Activated T-cell treated with anti-CD3 and anti-CD28 coated beads, Interleukin-2, amount 50 U/mL, for 72 hours (primary cell): Measurements from ENCODE around the gene MYL5. TPM values are rescaled to one million over a fixed set of nuclear protein-coding genes. Genes with fewer than 3 reads are reported as not detected.

Experiments
- total RNA-seq, 2 donors: library from RNA; stranded (reverse); gene quantifications; one replicate each; pipeline ENCODE4 v1.2.3, GENCODE V29; 2022

Gene MYL5
- total RNA-seq, 2 donors from 2014 or later, result 21.3 TPM

Other genes with a start within 250 kb of the MYL5 start
- gene ZNF721, start 175.4 kb upstream of the MYL5 start, total RNA-seq, result 10 to 100 TPM; 45.8 to 46.8 TPM
- 10 to 100 TPM; 64.8 to 80.8 TPM for gene PIGG, start 175.3 kb upstream of the MYL5 start, total RNA-seq
- gene TMEM271, start 98.2 kb upstream of the MYL5 start, total RNA-seq, result not detected
- gene PDE6B, start 49.0 kb upstream of the MYL5 start, total RNA-seq, result 10 to 100 TPM; 14.0 to 18.9 TPM
- 100 to 1,000 TPM; 108 to 125 TPM for gene ATP5ME, start 266 bp upstream of the MYL5 start, total RNA-seq
- under 1 TPM; 0.29 to 0.37 TPM for gene SLC49A3, start 14.6 kb downstream of the MYL5 start, total RNA-seq
- gene PCGF3, start 31.3 kb downstream of the MYL5 start, total RNA-seq, result 10 to 100 TPM; 31.5 to 35.5 TPM
- 1 to 10 TPM; 1.3 to 1.9 TPM for gene CPLX1, start 151.6 kb downstream of the MYL5 start, total RNA-seq